ENCODE results near the gene ABCA6. TPM values are rescaled to one million over a fixed set of nuclear protein-coding genes. Genes with fewer than 3 reads are reported as not detected.

Gene ABCA6
- total and polyA plus RNA-seq, 2 of the 13 experiments (the other 11 are each of a cell fraction or from before 2014, with no cell fraction given), result 0.05 to 0.11 TPM

DNA sequence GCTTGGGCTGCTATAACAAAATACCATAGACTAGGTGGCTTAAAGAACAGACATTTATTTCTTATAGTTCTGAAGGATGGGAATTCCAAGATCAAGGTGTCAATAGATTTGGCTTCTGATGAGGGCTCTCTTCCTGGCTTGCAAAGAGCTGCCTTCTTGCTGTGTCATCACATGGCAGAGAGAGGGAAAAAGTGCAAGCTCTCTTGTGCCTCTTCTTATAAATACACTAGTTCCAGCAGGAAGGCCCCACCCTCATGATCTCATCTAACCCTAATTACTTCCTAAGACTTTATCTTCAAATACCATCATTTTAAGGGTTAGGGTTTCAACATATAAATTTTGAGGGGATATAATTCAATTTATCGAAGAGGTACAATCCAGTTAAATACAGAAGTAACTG is 111.5 kb downstream of the ABCA6 start:
- no peak overlapping the region for H3K4me2 ChIP-seq (ENCODE audit: low read depth, low read length)
- in situ Hi-C loops (cut with HindIII; ENCODE audit: extremely low pct_ligation_motif_present, low pct_unique_long_range_greater_than_20kb) (no loop called here), intact Hi-C loops (cut with micrococcal nuclease; ENCODE audit: unreplicated experiment) (no loop called here)
- DNase-seq (ENCODE audit: low spot score), result no peak
- H4K20me1 ChIP-seq (ENCODE audit: insufficient read depth, low read length), result no peaks in the 10 kb centered on the region
- BruUV-seq (replicated peaks), result no TSS peak
- H2AFZ ChIP-seq (ENCODE audit: low read length), result no peak overlapping the region
- no peaks in the 10 kb centered on the region for H3K79me2 ChIP-seq (ENCODE audit: insufficient read depth, low read length)
- FAIRE-seq, result no peak
- no peak overlapping the region for H3K9ac ChIP-seq (ENCODE audit: insufficient read depth, low read depth, low read length)
- CTCF ChIA-PET (ENCODE audit: low intra/inter-chr PET ratio, low total read pairs), result no interaction called here
- TF ChIP-seq, protein P1, sequence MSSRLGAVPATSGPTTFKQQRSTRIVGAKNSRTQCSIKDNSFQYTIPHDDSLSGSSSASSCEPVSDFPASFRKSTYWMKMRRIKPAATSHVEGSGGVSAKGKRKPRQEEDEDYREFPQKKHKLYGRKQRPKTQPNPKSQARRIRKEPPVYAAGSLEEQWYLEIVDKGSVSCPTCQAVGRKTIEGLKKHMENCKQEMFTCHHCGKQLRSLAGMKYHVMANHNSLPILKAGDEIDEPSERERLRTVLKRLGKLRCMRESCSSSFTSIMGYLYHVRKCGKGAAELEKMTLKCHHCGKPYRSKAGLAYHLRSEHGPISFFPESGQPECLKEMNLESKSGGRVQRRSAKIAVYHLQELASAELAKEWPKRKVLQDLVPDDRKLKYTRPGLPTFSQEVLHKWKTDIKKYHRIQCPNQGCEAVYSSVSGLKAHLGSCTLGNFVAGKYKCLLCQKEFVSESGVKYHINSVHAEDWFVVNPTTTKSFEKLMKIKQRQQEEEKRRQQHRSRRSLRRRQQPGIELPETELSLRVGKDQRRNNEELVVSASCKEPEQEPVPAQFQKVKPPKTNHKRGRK (CRISPR knock-in tag; IDR thresholded peaks at IDR 0.05), result no peak
- no peak for TF ChIP-seq CEBPB (IDR thresholded peaks at IDR 0.05; ENCODE audit: borderline replicate concordance, low read depth, low read length)
- TF ChIP-seq, protein P2, sequence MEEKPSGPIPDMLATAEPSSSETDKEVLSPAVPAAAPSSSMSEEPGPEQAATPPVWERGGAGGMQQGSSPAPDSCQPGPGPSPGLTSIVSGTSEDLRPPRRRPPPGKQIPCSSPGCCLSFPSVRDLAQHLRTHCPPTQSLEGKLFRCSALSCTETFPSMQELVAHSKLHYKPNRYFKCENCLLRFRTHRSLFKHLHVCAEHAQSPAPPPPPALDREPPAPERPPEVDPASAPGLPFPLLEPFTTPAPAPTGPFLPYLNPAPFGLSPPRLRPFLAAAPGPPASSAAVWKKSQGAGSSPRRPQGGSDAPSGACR (CRISPR knock-in tag; IDR thresholded peaks at IDR 0.05), result no peak
- TF ChIP-seq ZNF674 (CRISPR knock-in tag; IDR thresholded peaks at IDR 0.05; ENCODE audit: low read depth), result no peak
- TF ChIP-seq REXO4 (CRISPR knock-in tag; IDR thresholded peaks at IDR 0.05; ENCODE audit: borderline replicate concordance), result no peak
- no peak for TF ChIP-seq GATAD1 (CRISPR knock-in tag; IDR thresholded peaks at IDR 0.05)
- TF ChIP-seq, protein P3, sequence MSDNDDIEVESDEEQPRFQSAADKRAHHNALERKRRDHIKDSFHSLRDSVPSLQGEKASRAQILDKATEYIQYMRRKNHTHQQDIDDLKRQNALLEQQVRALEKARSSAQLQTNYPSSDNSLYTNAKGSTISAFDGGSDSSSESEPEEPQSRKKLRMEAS (IDR thresholded peaks at IDR 0.05), result no peak
- TF ChIP-seq FOSL2 (CRISPR knock-in tag; IDR thresholded peaks at IDR 0.05), result no peak
- no peak for TF ChIP-seq ZNF570 (CRISPR knock-in tag; IDR thresholded peaks at IDR 0.05; ENCODE audit: borderline replicate concordance)
- TF ChIP-seq, protein P4, sequence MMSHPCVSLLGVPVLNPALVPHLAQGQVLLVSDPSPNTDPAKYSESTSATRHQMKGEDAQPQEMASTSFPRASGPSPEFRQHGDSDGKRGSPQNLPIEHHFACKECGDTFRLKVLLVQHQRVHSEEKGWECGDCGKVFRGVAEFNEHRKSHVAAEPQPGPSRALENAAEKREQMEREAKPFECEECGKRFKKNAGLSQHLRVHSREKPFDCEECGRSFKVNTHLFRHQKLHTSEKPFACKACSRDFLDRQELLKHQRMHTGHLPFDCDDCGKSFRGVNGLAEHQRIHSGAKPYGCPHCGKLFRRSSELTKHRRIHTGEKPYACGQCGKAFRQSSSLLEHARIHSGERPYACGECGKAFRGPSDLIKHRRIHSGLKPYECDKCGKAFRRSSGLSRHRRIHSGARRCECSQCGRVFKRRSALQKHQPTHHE (CRISPR knock-in tag; IDR thresholded peaks at IDR 0.05; ENCODE audit: borderline replicate concordance), result no peak
- TF ChIP-seq, protein P5, sequence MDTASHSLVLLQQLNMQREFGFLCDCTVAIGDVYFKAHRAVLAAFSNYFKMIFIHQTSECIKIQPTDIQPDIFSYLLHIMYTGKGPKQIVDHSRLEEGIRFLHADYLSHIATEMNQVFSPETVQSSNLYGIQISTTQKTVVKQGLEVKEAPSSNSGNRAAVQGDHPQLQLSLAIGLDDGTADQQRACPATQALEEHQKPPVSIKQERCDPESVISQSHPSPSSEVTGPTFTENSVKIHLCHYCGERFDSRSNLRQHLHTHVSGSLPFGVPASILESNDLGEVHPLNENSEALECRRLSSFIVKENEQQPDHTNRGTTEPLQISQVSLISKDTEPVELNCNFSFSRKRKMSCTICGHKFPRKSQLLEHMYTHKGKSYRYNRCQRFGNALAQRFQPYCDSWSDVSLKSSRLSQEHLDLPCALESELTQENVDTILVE (CRISPR knock-in tag; IDR thresholded peaks at IDR 0.05), result no peak
- no peak for TF ChIP-seq ZNF777 (CRISPR knock-in tag; IDR thresholded peaks at IDR 0.05)
- no peak for TF ChIP-seq ZBTB1 (CRISPR knock-in tag; IDR thresholded peaks at IDR 0.05; ENCODE audit: borderline replicate concordance)
- TF ChIP-seq ZNF652 (CRISPR knock-in tag; IDR thresholded peaks at IDR 0.05; ENCODE audit: borderline replicate concordance, low read depth), result no peak
- TF ChIP-seq YEATS2 (CRISPR knock-in tag; IDR thresholded peaks at IDR 0.05; ENCODE audit: borderline replicate concordance), result no peak
- TF ChIP-seq, protein P6, sequence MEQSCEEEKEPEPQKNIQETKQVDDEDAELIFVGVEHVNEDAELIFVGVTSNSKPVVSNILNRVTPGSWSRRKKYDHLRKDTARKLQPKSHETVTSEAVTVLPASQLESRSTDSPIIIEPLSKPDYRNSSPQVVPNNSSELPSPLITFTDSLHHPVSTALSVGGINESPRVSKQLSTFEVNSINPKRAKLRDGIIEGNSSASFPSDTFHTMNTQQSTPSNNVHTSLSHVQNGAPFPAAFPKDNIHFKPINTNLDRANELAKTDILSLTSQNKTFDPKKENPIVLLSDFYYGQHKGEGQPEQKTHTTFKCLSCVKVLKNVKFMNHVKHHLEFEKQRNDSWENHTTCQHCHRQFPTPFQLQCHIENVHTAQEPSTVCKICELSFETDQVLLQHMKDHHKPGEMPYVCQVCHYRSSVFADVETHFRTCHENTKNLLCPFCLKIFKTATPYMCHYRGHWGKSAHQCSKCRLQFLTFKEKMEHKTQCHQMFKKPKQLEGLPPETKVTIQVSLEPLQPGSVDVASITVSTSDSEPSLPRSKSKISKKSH (CRISPR knock-in tag; IDR thresholded peaks at IDR 0.05; ENCODE audit: borderline replicate concordance), result no peak
- no peak for TF ChIP-seq RARG (CRISPR knock-in tag; IDR thresholded peaks at IDR 0.05; ENCODE audit: low read depth)
- no peak for TF ChIP-seq SNRNP70 (IDR thresholded peaks at IDR 0.05; ENCODE audit: low read depth, low read length)
- TF ChIP-seq ZNF10 (CRISPR knock-in tag; IDR thresholded peaks at IDR 0.05; ENCODE audit: borderline replicate concordance, low read depth), result no peak
- no peak for TF ChIP-seq CENPX (CRISPR knock-in tag; IDR thresholded peaks at IDR 0.05)
- H3K4me3 ChIP-seq (replicated peaks in 1 of 3; ENCODE audit: insufficient read depth in 1 of 3, low read depth in 2 of 3, low read length in 3 of 3), result no peak overlapping the region
- WGBS (ENCODE audit: low lambda C conversion rate), result 95% methylated on average over 1 of the region's 1 CpG
- no peak for ATAC-seq
- POLR2A ChIA-PET, result no interaction called here
- no peaks in the 10 kb centered on the region for H3K36me3 ChIP-seq (replicated peaks in 1 of 2; ENCODE audit: control insufficient read depth in 1 of 2, insufficient read depth in 2 of 2, low read length in 2 of 2)
- H3K27me3 ChIP-seq (ENCODE audit: control insufficient read depth in 1 of 2, insufficient read depth in 2 of 2, low read length in 2 of 2), result no peaks in the 10 kb centered on the region
- H3K4me1 ChIP-seq (ENCODE audit: insufficient read depth, low read length), result peaks cover 21% of the 10 kb centered on the region
- H3K27ac ChIP-seq (ENCODE audit: extremely low read length, insufficient read depth, low read length), result no peak overlapping the region
- no peaks in the 10 kb centered on the region for H3K9me3 ChIP-seq (ENCODE audit: low read length)

Measured in HepG2 (cell line).